D721Med (cell line): Measurements from ENCODE around the gene EVI2A.

Experiments used
- DNase-seq: peaks from one replicate; pipeline ENCODE4 v3.0.0; 2011; ENCODE audit warnings: low spot score; ENCODE audit not compliant: insufficient read length
- FAIRE-seq: peaks from 2 replicates; lab custom pipeline; 2011; peaks lifted over from hg19 to GRCh38; lab: Jason Lieb, UNC
- TF ChIP-seq, protein P1 (sequence below): IDR thresholded peaks from 2 replicates; pipeline ENCODE4 v1.5.1; 2012; ENCODE audit warnings: mild to moderate bottlenecking, control low read depth; ENCODE audit not compliant: insufficient read depth; ENCODE audit errors: missing control alignments

The EVI2A gene

DNA sequence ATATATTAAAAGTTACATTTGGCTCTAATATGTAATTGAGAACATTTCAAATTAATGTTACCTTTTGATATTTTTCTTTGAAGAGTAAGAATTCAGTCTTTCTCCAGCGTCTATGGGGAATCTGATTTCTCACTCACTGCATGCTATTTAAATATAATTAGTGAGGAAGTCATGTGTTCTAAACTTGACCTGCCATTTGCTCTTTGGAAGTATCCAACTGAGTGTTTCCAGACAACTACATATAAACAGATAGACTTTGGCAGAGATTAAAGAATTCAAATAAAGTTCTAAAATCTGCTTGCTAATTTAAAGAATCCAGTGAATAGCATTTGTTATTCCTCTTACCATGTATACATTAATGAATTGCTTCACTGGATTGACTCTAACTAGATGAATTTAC, 47.9 kb downstream of the EVI2A start:
- FAIRE-seq (no peak), DNase-seq (no peak)
- TF ChIP-seq, protein P1, sequence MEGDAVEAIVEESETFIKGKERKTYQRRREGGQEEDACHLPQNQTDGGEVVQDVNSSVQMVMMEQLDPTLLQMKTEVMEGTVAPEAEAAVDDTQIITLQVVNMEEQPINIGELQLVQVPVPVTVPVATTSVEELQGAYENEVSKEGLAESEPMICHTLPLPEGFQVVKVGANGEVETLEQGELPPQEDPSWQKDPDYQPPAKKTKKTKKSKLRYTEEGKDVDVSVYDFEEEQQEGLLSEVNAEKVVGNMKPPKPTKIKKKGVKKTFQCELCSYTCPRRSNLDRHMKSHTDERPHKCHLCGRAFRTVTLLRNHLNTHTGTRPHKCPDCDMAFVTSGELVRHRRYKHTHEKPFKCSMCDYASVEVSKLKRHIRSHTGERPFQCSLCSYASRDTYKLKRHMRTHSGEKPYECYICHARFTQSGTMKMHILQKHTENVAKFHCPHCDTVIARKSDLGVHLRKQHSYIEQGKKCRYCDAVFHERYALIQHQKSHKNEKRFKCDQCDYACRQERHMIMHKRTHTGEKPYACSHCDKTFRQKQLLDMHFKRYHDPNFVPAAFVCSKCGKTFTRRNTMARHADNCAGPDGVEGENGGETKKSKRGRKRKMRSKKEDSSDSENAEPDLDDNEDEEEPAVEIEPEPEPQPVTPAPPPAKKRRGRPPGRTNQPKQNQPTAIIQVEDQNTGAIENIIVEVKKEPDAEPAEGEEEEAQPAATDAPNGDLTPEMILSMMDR: no peak

DNA sequence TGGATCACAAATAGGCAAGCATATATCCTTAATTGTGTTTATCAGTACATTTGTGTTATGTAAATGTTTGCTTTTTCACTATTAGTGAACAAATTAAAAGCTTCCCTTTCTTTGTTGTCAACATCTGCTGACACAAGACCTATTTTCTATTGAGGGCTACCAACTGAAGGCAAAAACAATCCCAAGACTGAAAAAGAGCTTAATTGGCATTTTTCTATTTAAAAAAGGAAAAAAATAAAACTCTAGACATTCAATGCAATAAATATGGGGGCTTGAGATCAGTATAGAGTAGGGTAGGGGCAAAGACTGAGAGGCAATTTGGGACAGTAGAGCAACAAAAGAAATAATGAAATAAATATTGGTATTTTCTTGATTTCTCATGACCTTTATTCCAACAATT, 48.6 kb downstream of the EVI2A start:
- FAIRE-seq (no peak), DNase-seq (no peak)
- TF ChIP-seq, protein P1: no peak

DNA sequence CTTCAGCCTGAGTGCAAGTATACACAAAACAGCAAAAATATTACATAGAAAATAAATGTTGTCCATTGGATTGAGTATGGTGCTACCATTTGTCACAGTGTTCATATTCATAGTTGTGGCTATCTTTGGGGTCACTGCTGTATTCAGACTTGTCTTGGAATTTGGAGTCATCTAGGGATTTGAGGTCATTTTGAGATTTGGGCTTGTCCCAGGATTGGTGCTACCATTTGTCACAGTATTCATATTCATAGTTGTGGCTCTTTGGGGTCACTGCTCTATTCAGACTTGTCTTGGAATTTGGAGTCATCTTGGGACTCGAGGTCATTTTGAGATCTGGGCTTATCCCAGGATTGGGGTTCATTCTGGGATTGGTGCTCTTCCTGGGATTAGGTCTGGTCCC, 49.2 kb downstream of the EVI2A start:
- TF ChIP-seq, protein P1: no peak
- no peak for FAIRE-seq
- DNase-seq: no peak

DNA sequence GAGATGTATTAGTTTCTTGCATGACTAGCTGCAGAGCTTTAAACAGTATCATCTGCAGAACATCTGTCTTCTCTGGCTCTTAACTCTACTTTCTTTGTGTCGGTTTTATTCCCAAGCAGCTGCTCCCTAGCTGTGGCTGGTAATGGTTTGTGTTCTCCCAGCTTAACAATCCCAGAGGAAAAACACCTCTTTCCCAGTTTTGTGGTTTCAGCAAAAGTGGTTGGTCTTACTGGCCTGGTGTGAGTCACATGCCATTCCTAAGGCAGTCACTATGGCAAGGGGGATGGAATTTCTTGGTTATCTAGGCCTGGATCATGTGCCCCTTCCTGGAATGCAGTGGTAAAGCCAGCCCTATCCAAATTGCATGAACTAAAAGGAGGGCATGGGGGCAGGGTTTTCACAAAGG, 51.8 kb downstream of the EVI2A start:
- TF ChIP-seq, protein P1: no peak
- no peak for FAIRE-seq
- DNase-seq: no peak

DNA sequence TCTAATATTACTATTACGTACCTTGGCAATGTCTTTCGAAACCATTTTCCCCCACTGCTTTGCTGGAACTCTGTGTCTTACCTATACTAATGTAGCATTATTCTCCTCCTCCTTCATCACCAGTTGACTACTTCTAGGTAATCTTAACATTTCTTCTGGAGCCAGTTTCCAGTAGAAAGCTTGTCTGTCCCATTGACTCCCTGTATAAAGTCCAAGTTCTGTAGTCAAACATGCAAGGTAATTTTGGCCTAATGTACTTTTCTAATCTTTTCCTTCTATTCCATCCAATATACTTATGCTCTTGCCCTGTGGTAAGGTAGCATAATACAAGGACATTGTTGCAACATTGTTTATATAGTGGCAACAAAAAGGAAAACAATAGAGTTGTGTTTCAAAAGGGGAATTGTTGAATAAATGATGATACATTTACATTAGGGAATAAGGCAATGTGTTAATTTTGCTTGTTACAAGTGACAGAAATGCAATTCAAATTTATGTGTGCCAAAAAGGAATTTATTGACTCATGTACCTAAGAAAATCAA, 52.3 kb downstream of the EVI2A start:
- TF ChIP-seq, protein P1: no peak
- no peak for FAIRE-seq
- no peak for DNase-seq
